HG02870 (cell line): ENCODE data around the gene IFI30.

Experiments used
- ATAC-seq: cut with Tn5 transposase; IDR thresholded peaks from one replicate; pipeline ENCODE4 v1.9.1; 2021; ENCODE audit warnings: mild to moderate bottlenecking, moderate library complexity; ENCODE audit not compliant: unreplicated experiment

Gene IFI30

GRCh38 chr19:18170714-18171255, 2.8 kb upstream of the IFI30 start:
- no peak for ATAC-seq

GRCh38 chr19:18171605-18172327, 1.8 kb upstream of the IFI30 start:
- no peak for ATAC-seq

GRCh38 chr19:18172331-18173053, 1.1 kb upstream of the IFI30 start:
- no peak for ATAC-seq

- no peak for ATAC-seq
Observed at GRCh38 chr19:18173054-18173571, 500 bp upstream of the IFI30 start.

- ATAC-seq = no peak
Observed at GRCh38 chr19:18174983-18175382, 1.4 kb downstream of the IFI30 start.

GRCh38 chr19:18176367-18177310, 3.0 kb downstream of the IFI30 start:
- no peak for ATAC-seq

- no peak for ATAC-seq
Observed at GRCh38 chr19:18179957-18180356, 6.3 kb downstream of the IFI30 start.

GRCh38 chr19:18183529-18183928, 9.9 kb downstream of the IFI30 start:
- no peak for ATAC-seq

- ATAC-seq = no peak
Observed at GRCh38 chr19:18185538-18185937, 11.9 kb downstream of the IFI30 start.

GRCh38 chr19:18190278-18190677, 16.7 kb downstream of the IFI30 start:
- ATAC-seq = no peak

- no peak for ATAC-seq
Observed at GRCh38 chr19:18191640-18192062, 18.0 kb downstream of the IFI30 start.

GRCh38 chr19:18192673-18193387, 19.2 kb downstream of the IFI30 start, which contains the start of gene MPV17L2:
TSS of gene MPV17L2 (plus strand) at chr19:18193218. CDS start at chr19:18193282, 64 bp downstream.
- peak; percentile 90 for ATAC-seq

GRCh38 chr19:18193388-18194180, 20.0 kb downstream of the IFI30 start:
- ATAC-seq = peak; percentile 1

- no peak for ATAC-seq
Observed at GRCh38 chr19:18194181-18194530, 20.5 kb downstream of the IFI30 start.

- ATAC-seq = no peak
Observed at GRCh38 chr19:18194554-18195238, 21.1 kb downstream of the IFI30 start.

GRCh38 chr19:18196511-18196845, 22.9 kb downstream of the IFI30 start:
- no peak for ATAC-seq

GRCh38 chr19:18197306-18197705, 23.7 kb downstream of the IFI30 start:
- no peak for ATAC-seq

GRCh38 chr19:18197941-18198340, 24.3 kb downstream of the IFI30 start:
- ATAC-seq = no peak

GRCh38 chr19:18198374-18198773, 24.8 kb downstream of the IFI30 start:
- ATAC-seq = no peak
